Activated naive CD8-positive, alpha-beta T cell treated with anti-CD3 and anti-CD28 coated beads, Interleukin-2, amount 10 ng/mL, durations not matched to agents 7 days and 5 days (primary cell): Measurements from ENCODE around the gene DNAJC13. TPM values are rescaled to one million over a fixed set of nuclear protein-coding genes. Genes with fewer than 3 reads are reported as not detected.
"Not testable (repeated sequence)": the region's sequence is repeated elsewhere in the genome, so short reads cannot be mapped to it uniquely, and the experiment has no call there.

Experiments used
- ATAC-seq: fragments of 150-1000 bp; cut with Tn5 transposase; one replicate; pipeline ENCODE4 v1.10.0; 2021; ENCODE audit warnings: low read depth, moderate library complexity
- POLR2A ChIA-PET: fragments of 350-600 bp; sonication (Branson Sonifier 250); formaldehyde crosslinking; loops from one replicate; lab custom pipeline; 2021; ENCODE audit warnings: antibody characterized with exemption; lab: Charles Lee
- DNase-seq: peaks from one replicate; pipeline ENCODE4 v3.0.0; 2021
- H3K27ac Mint-ChIP-seq: one replicate; pipeline ENCODE4 v1.8.0; 2022; ENCODE audit warnings: mild to moderate bottlenecking, mixed read lengths
- H3K27me3 Mint-ChIP-seq: one replicate; pipeline ENCODE4 v1.8.0; 2022; ENCODE audit warnings: mild to moderate bottlenecking, moderate library complexity, mixed read lengths
- H3K36me3 Mint-ChIP-seq: one replicate; pipeline ENCODE4 v1.8.0; 2021; ENCODE audit warnings: mild to moderate bottlenecking, mixed read lengths
- H3K4me1 Mint-ChIP-seq: one replicate; pipeline ENCODE4 v1.8.0; 2021; ENCODE audit warnings: mixed read lengths
- H3K4me3 Mint-ChIP-seq: one replicate; pipeline ENCODE4 v1.8.0; 2022; ENCODE audit warnings: mild to moderate bottlenecking, moderate library complexity, mixed read lengths
- H3K9me3 Mint-ChIP-seq: one replicate; pipeline ENCODE4 v1.8.0; 2021; ENCODE audit warnings: mixed read lengths
- total RNA-seq, 2 experiments: library from RNA; stranded (reverse); gene quantifications; one replicate each; pipeline ENCODE4 v1.2.3, GENCODE V29; 2021

The DNAJC13 gene
- total RNA-seq, 2 experiments from 2014 or later: 38.5 to 40.4 TPM

DNA sequence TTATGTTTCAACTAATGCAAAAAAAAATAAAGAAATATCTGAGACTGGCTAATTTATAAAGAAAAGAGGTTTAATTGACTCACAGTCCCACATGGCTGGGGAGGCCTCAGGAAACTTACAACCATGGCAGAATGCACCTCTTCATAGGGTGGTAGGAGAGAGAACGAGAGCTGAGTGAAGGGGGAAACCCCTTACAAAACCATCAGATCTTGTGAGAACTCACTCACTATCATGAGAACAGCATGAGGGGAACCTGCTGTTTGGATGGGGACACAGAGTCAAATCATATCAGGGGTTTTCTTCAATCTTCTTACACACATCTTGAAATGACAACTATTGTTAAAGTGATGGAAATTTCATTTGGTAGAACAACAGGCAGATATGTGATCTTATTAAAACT is 24.6 kb upstream of the DNAJC13 start:
- DNase-seq, H3K4me1 Mint-ChIP-seq, H3K36me3 Mint-ChIP-seq, H3K9me3 Mint-ChIP-seq, ATAC-seq, H3K4me3 Mint-ChIP-seq, POLR2A ChIA-PET, H3K27me3 Mint-ChIP-seq, H3K27ac Mint-ChIP-seq: not testable (repeated sequence)

DNA sequence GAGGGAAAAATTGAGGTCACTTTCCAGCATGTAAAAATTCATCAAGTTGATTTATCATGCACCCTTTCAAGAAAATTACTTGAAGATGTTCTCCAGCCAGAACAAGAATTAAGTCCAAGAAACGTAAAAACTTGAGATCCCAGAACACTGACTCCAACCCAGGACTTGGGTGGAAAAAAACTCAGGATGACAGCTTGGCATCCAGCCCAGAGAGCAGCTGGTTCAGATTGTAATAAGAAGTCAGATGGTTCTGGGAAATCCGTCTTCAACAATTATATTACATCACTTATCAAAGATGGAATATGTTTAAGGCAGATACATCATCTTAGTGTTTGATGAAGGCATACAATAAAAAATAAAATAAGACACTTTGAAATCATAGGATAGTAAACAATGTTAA is 23.0 kb upstream of the DNAJC13 start:
- no peak overlapping the region for H3K27ac Mint-ChIP-seq
- no peak for DNase-seq
- POLR2A ChIA-PET: no interaction called here
- no peaks in the 10 kb centered on the region for H3K4me1 Mint-ChIP-seq
- no peaks in the 10 kb centered on the region for H3K36me3 Mint-ChIP-seq
- no peak for ATAC-seq
- peaks cover 3% of the 10 kb centered on the region for H3K9me3 Mint-ChIP-seq
- H3K4me3 Mint-ChIP-seq: no peak overlapping the region
- H3K27me3 Mint-ChIP-seq: peaks cover 11% of the 10 kb centered on the region

DNA sequence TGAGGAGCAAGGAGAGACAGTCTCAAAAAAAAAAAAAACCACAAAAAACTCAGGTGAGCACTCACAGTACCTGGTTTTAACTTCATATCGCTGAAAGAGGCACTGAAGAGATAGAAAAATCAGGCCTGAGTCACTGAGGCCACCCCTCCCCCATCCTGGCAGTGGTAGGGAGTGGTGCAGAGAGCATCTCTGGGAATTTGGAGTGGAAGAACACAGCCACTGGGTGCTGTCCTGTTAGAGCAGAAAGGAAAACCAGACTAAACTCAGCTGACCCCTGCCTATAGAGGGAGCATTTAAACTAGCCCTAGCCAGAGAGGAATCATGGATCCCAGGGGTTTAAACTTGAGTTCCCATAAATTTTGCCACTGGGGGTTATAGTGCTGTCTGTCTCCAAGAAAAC is 22.2 kb upstream of the DNAJC13 start:
- POLR2A ChIA-PET: no interaction called here
- Mint-ChIP-seq H3K9me3 (peaks cover 3% of the 10 kb centered on the region), H3K36me3 (no peaks in the 10 kb centered on the region), H3K27me3 (peaks cover 9% of the 10 kb centered on the region), H3K4me3 (no peak overlapping the region), H3K27ac (no peak overlapping the region), H3K4me1 (no peaks in the 10 kb centered on the region)
- DNase-seq (no peak), ATAC-seq (no peak)

DNA sequence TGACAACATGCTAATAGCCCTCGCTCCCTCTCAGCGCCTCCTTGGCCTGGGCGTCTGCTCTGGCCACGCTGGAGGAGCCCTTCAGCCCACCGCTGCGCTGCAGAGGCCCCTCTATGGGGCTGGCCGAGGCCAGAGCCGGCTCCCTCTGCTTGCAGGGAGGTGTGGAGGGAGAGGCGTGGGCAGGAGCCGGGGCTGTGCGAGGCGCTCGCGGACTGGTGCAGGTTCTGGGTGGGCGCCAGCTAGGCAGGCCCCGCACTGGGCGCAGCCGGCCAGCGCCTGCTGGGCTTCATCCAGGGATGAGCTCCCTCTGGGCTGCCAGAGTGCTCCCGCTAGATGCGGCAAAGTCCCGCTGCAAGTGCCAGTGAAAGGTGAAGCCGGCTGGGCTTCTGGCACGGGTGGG is 21.0 kb upstream of the DNAJC13 start:
- no peaks in the 10 kb centered on the region for H3K4me1 Mint-ChIP-seq
- H3K27me3 Mint-ChIP-seq: peaks cover 9% of the 10 kb centered on the region
- H3K4me3 Mint-ChIP-seq: no peak overlapping the region
- H3K36me3 Mint-ChIP-seq: no peaks in the 10 kb centered on the region
- POLR2A ChIA-PET: no interaction called here
- H3K27ac Mint-ChIP-seq: no peak overlapping the region
- H3K9me3 Mint-ChIP-seq: peaks cover 3% of the 10 kb centered on the region
- no peak for DNase-seq
- no peak for ATAC-seq

DNA sequence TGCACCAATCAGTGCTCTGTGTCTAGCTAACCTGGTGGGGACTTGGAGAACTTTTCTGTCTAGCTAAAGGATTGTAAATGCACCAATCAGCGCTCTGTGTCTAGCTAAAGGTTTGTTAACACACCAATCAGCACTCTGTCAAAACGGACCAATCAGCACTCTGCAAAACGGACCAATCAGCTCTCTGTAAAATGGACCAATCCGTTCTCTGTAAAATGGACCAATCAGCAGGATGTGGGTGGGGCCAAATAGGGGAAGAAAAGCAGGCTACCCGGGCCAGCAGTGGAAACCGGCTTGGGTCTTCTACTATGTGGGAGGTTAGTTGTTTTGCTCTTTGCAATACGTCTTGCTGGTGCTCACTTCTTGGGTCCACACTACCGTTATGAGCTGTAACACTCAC is 20.5 kb upstream of the DNAJC13 start:
- ATAC-seq, POLR2A ChIA-PET, H3K9me3 Mint-ChIP-seq, H3K36me3 Mint-ChIP-seq, H3K27ac Mint-ChIP-seq, H3K4me1 Mint-ChIP-seq, DNase-seq, H3K4me3 Mint-ChIP-seq: not testable (repeated sequence)
- peaks cover 10% of the 10 kb centered on the region for H3K27me3 Mint-ChIP-seq

DNA sequence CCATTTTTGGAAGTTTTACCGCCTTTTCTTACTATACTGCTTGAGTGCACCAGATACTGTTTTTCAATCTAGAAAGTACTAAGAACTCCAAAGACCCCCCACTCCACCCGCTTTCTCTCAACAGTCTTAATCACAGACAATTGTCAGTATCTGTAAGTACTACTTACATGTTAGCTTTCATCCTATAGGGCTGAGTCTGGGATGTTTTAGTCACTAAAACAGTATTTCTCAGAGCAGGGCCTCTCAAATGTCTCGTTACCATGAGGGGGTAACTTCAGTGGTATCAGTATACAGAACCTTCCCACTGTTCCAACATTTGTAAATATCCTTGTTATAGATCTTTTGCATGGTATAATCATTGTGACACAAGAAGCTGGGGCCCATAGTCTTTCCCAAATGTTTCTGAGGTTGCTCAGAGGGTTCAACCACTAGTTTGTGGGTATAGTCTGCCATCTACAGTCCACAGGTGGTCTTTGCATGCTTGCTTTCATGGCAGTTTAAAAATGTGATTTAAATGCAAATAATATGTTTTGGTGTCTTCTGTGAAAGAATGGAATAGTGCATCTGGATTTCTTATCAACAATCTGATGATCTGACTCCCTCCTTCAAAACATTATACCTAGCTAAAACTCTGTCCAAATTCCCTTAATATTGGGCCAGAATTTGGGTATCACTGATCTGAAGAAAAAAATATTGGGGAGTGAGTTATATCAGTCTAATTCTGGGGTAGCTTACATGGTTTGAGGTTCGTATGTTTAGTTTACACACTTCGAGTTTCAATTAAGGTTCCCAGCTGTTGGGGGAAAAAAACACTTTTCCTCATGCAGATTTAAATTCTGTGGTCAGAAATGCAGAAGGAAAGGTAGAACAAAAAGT is 18.0 kb upstream of the DNAJC13 start:
- POLR2A ChIA-PET: no interaction called here
- no peak overlapping the region for H3K4me3 Mint-ChIP-seq
- H3K9me3 Mint-ChIP-seq: peaks cover 3% of the 10 kb centered on the region
- DNase-seq (no peak), ATAC-seq (no peak)
- H3K27me3 Mint-ChIP-seq: peaks cover 16% of the 10 kb centered on the region
- no peak overlapping the region for H3K27ac Mint-ChIP-seq
- no peaks in the 10 kb centered on the region for H3K36me3 Mint-ChIP-seq
- no peaks in the 10 kb centered on the region for H3K4me1 Mint-ChIP-seq

DNA sequence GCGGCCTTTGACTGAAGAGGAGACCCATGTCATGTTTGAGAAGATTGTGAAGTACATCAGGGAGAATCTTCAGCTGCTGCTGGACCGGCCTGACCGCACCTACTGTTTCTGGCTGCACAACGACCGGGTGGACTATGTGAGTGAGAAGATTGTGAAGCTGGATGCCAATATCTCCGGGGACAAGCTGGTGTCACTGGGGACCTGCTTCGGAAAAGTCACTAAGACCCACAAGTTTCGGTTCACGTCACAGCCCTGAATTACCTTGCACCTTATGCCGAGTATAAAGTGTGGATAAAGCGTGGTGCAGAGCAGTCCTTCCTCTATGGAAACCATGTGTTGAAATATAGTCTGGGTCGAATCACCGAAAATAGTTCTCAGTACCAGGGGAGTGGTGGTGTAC is 16.0 kb upstream of the DNAJC13 start:
- Mint-ChIP-seq H3K4me3 (no peak overlapping the region), H3K4me1 (no peaks in the 10 kb centered on the region), H3K27me3 (peaks cover 19% of the 10 kb centered on the region), H3K9me3 (no peaks in the 10 kb centered on the region), H3K36me3 (no peaks in the 10 kb centered on the region), H3K27ac (no peak overlapping the region)
- POLR2A ChIA-PET: no interaction called here
- no peak for ATAC-seq
- no peak for DNase-seq

DNA sequence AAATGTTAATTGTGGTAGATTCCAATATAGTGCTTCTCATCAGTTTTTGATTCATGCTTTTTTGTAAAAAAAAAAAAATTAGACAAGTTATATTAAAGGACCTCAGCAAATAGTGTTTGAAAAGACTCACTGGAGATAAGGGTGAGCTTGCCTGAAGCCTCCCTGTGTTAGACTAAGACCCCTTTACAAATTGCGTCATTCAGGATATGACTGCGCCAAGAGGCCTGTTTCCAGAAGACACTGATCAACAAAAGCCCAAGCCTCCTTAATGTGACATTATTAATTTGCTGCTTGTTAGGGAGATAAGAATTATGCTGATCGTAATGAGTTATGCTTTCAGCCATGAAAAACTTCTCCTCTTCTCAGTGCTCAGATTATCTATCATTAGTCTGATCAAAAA is 13.0 kb upstream of the DNAJC13 start:
- H3K36me3 Mint-ChIP-seq: no peaks in the 10 kb centered on the region
- no peaks in the 10 kb centered on the region for H3K9me3 Mint-ChIP-seq
- H3K4me1 Mint-ChIP-seq: no peaks in the 10 kb centered on the region
- POLR2A ChIA-PET: no interaction called here
- H3K27me3 Mint-ChIP-seq: peaks cover 18% of the 10 kb centered on the region
- H3K27ac Mint-ChIP-seq: no peak overlapping the region
- DNase-seq (no peak), ATAC-seq (no peak)
- no peak overlapping the region for H3K4me3 Mint-ChIP-seq

DNA sequence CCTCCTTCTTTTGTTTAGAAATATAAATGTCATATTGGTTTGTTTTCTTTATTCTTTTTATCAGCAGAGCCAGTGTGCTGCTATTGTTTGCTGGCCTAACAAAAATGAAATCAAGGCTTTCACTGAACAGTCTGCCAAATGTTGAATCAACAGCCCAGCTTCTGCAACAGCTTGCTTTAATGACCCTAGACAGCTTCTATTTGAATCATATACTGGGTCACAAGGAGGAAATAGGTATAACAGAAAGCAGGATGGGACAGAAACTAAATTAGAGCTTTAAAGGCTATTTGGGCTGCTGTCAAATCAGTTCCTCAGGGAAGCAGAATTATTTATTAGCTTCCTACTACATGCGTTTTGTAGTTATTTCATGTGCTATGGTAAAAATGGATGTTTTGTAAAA is 12.1 kb upstream of the DNAJC13 start:
- H3K36me3 Mint-ChIP-seq: no peaks in the 10 kb centered on the region
- peaks cover 18% of the 10 kb centered on the region for H3K27me3 Mint-ChIP-seq
- H3K4me1 Mint-ChIP-seq: no peaks in the 10 kb centered on the region
- ATAC-seq: no peak
- no peak overlapping the region for H3K4me3 Mint-ChIP-seq
- no peak for DNase-seq
- H3K9me3 Mint-ChIP-seq: no peaks in the 10 kb centered on the region
- no peak overlapping the region for H3K27ac Mint-ChIP-seq
- POLR2A ChIA-PET: no interaction called here

DNA sequence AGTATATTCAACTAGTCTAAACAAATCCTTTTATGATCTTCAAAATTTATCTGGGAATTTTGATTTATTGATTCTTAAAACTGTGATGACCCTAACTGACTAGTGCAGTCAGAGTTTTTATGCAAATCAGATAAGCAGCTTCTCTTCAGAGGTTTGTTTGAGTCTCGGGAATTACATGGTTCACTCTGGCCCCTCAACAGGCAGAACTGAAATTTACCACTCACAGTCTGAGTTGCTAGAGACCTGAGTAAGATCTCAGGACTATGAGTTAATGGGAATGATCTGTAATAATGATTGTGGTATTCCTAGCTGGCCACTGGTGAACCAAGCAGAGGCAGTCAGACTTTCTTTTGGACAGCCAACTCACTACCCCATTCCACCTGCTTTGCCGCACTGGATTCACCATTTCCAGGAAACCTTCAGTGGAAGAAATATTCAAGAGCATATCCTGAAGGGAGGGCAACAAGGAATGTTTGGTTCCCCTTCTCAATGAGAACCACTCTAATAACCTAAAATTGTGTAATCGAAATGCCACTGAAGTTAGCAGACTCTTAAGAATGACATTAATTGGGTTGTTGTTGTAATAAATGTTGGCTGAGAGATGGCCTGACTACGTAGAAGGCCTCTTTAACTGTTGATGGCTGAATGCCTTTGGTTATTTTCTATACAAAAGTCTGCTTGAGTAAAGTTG is 11.5 kb upstream of the DNAJC13 start:
- H3K4me1 Mint-ChIP-seq: no peaks in the 10 kb centered on the region
- DNase-seq (no peak), ATAC-seq (no peak)
- H3K9me3 Mint-ChIP-seq: no peaks in the 10 kb centered on the region
- no peak overlapping the region for H3K4me3 Mint-ChIP-seq
- no peak overlapping the region for H3K27ac Mint-ChIP-seq
- H3K36me3 Mint-ChIP-seq: no peaks in the 10 kb centered on the region
- POLR2A ChIA-PET: no interaction called here
- H3K27me3 Mint-ChIP-seq: peaks cover 18% of the 10 kb centered on the region

DNA sequence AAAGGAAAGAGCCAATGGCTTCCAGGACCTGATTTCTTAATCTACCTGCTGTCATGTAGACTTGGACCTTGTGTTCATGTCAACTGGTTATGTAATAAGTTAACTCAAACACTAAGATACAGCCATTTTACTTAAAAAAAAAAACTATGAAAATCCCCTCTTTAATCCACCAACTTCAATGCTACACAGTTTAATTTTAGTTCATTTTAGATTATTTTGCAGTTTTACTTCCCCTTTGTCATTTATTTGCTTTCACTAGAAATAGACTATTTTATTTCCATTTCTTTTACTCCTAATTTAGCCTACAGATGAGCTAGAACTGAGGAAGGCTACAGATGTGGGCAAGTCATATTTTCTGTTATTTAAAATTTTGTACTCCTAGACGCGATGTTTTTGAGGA is 10.7 kb upstream of the DNAJC13 start:
- Mint-ChIP-seq H3K9me3 (no peaks in the 10 kb centered on the region), H3K4me1 (no peaks in the 10 kb centered on the region), H3K4me3 (no peak overlapping the region), H3K27me3 (peaks cover 20% of the 10 kb centered on the region), H3K36me3 (no peaks in the 10 kb centered on the region), H3K27ac (no peak overlapping the region)
- POLR2A ChIA-PET: no interaction called here
- DNase-seq (no peak), ATAC-seq (no peak)

DNA sequence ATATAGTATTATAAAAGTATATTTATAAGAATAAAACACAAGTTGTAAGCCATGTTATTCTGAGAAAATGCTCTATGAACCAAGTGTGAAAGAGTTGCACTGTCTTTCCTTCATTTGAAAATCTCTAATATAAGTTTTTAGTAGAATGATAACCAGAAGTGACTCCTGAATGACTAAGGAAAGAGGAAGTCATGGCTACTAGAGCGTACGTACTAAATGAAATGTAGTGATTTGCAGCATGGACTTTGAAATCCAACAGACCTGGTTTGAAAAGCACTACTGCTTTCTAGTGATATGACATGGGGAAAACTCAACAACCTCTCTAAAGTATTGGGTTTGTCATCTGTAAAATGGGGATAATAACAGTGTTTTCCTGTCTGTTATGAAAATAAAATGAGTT is 10.3 kb upstream of the DNAJC13 start:
- Mint-ChIP-seq H3K9me3 (no peaks in the 10 kb centered on the region), H3K36me3 (no peaks in the 10 kb centered on the region), H3K4me1 (no peaks in the 10 kb centered on the region), H3K4me3 (no peak overlapping the region), H3K27ac (no peak overlapping the region), H3K27me3 (peaks cover 19% of the 10 kb centered on the region)
- POLR2A ChIA-PET: no interaction called here
- no peak for DNase-seq
- no peak for ATAC-seq

DNA sequence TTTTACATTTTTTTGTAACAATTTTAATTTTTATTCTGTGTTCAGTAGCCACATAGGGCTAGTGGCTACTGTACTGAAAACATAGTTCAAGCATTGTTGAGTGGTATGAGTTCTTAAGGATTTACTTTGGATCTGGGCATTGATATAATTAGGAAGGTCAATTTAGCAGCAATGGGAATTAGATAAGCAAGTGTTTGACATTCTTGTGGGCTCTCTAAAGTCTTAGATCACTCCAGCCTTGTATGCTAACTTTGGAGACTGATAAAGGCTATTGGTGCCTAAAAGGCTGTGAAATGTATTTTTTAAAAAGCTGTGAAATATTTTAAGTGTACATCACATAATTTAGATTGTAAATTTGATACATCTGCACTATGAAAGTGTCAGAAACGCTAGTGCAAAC is 2.5 kb upstream of the DNAJC13 start:
- no peak overlapping the region for H3K27ac Mint-ChIP-seq
- POLR2A ChIA-PET: no interaction called here
- peaks cover 5% of the 10 kb centered on the region for H3K27me3 Mint-ChIP-seq
- H3K4me3 Mint-ChIP-seq: no peak overlapping the region
- no peaks in the 10 kb centered on the region for H3K9me3 Mint-ChIP-seq
- H3K4me1 Mint-ChIP-seq: peaks cover 15% of the 10 kb centered on the region
- DNase-seq (no peak), ATAC-seq (no peak)
- H3K36me3 Mint-ChIP-seq: no peaks in the 10 kb centered on the region

DNA sequence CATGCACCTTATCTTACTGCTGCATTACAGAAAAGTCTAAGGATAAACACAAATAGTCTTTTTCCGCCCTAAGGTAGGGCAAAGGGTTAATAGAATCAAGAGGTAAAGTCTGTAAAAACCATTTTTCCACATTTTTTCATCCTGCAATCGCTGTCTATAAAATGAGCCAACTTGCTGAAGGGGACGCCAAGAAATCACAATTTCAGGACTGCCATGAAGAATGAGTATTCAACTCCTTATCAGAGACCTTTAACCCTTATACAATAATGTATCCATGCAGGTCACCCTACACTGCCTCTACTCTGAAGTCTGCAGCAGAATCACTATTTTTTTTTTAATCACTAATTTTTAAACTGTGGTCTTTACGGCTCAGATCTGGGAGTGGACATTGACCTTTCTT is 1.1 kb upstream of the DNAJC13 start:
- H3K9me3 Mint-ChIP-seq: no peaks in the 10 kb centered on the region
- peaks cover 5% of the 10 kb centered on the region for H3K27me3 Mint-ChIP-seq
- DNase-seq (no peak), ATAC-seq (no peak)
- peak overlapping the region; percentile 99 for H3K4me3 Mint-ChIP-seq
- POLR2A ChIA-PET: interaction anchor here (2.3 kb wide), 1 partner anchor 1390 kb away, joined by 7 read pairs; the partner anchor contains the start of genes ASTE1 and NEK11
- H3K36me3 Mint-ChIP-seq: peaks cover 12% of the 10 kb centered on the region
- peaks cover 26% of the 10 kb centered on the region for H3K4me1 Mint-ChIP-seq
- H3K27ac Mint-ChIP-seq: no peak overlapping the region
